ENCODE data around the gene ITGA4.

Gene ITGA4

GRCh38 chr2:181536730-181537129, 79.5 kb downstream of the ITGA4 start:
- no peak for DNase-seq (ENCODE audit: extremely low spot score)
- CTCF ChIA-PET = interaction anchor here (1.4 kb wide), 1 partner anchor 178 kb away, joined by 5 read pairs; no protein-coding TSS in a partner anchor
- POLR2A ChIA-PET = no interaction called here
- no peak for TF ChIP-seq CTCF (IDR thresholded peaks at IDR 0.05; ENCODE audit: control extremely low read depth, extremely low read depth, low read depth, missing control alignments)

GRCh38 chr2:181540421-181540820, 83.2 kb downstream of the ITGA4 start:
- TF ChIP-seq CTCF (IDR thresholded peaks at IDR 0.05; ENCODE audit: control extremely low read depth, extremely low read depth, low read depth, missing control alignments) = no peak
- no peak for DNase-seq (ENCODE audit: extremely low spot score)
- CTCF ChIA-PET = interaction anchor here (1.2 kb wide), 1 partner anchor 18 kb away, joined by 3 read pairs; no protein-coding TSS in a partner anchor
- POLR2A ChIA-PET = no interaction called here

DNA sequence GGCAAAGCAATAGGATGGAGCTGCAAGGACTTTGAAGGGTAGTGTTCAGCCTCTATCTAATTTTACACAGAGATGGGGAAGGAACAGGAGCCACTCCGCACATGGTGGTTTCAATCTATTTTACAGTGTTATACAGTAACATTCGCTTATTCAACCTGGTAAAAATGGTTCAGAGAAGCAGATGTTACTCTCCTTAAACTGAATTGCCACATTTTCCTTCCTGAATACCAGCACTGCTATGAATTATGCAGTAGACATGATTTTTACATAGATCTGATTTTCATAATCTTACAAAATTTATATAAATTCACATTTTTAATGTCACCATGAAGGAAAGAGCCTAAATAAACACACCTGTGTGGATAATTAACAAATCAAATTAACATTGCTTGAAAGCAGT, 85.0 kb downstream of the ITGA4 start:
- no peak for DNase-seq (ENCODE audit: extremely low spot score)
- TF ChIP-seq CTCF (IDR thresholded peaks at IDR 0.05; ENCODE audit: control extremely low read depth, extremely low read depth, low read depth, missing control alignments) = no peak
- ChIA-PET POLR2A (no interaction called here), CTCF (no interaction called here)

GRCh38 chr2:181546086-181546485, 88.9 kb downstream of the ITGA4 start:
- POLR2A ChIA-PET = no interaction called here
- CTCF ChIA-PET = interaction anchor here (0.8 to 2.1 kb wide), 4 partner anchors 13 to 197 kb away, joined by 3 to 5 read pairs (median 4); no protein-coding TSS in a partner anchor
- DNase-seq (ENCODE audit: extremely low spot score) = no peak

DNA sequence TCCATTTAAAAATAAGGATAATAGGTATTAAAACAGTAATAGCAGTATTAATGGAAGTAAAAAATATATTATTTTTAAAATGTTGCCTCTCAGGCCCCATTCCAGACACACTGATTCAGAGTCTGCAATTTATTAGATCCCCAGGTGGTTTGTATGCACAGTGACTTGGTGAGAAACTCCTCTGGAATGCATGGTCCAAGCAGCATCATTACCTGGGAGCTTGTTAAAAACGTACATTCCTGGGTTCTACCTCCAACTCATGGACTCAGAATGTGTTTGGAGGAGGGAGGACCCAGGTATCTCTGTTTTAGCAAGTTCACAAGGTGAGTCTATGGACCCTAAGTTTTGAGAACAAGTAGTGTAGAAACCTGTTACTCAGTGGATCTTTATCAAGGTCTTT, 95.6 kb downstream of the ITGA4 start:
- ChIA-PET CTCF (no interaction called here), POLR2A (no interaction called here)
- TF ChIP-seq CTCF (IDR thresholded peaks at IDR 0.05; ENCODE audit: control extremely low read depth, extremely low read depth, low read depth, missing control alignments) = no peak

More at GRCh38 chr2:181546086-181546485, 88.9 kb downstream of the ITGA4 start:
- TF ChIP-seq CTCF (IDR thresholded peaks at IDR 0.05; ENCODE audit: control extremely low read depth, extremely low read depth, low read depth, missing control alignments) = no peak

GRCh38 chr2:181553244-181553643, 96.1 kb downstream of the ITGA4 start:
- DNase-seq (ENCODE audit: extremely low spot score) = no peak
- CTCF ChIA-PET = no interaction called here
- POLR2A ChIA-PET = no interaction called here
- TF ChIP-seq CTCF (IDR thresholded peaks at IDR 0.05; ENCODE audit: control extremely low read depth, extremely low read depth, low read depth, missing control alignments) = no peak

More for the DNA sequence above, 95.6 kb downstream of the ITGA4 start:
- no peak for DNase-seq (ENCODE audit: extremely low spot score)
